B cell (primary cell): ENCODE data around the gene ZNF618.

Experiments used
- EZH2 ChIP-seq: IDR thresholded peaks from 2 replicates; pipeline ENCODE4 v1.6.1; 2012; ENCODE audit warnings: borderline replicate concordance, low read depth, mild to moderate bottlenecking, moderate library complexity, low read length; ENCODE audit not compliant: insufficient read depth, poor library complexity, severe bottlenecking
- TF ChIP-seq, protein P1 (sequence below): fragments of 200-600 bp; IDR thresholded peaks from one replicate; pipeline ENCODE4 v1.8.0; 2022; ENCODE audit warnings: antibody characterized with exemption, mild to moderate bottlenecking

DNA sequence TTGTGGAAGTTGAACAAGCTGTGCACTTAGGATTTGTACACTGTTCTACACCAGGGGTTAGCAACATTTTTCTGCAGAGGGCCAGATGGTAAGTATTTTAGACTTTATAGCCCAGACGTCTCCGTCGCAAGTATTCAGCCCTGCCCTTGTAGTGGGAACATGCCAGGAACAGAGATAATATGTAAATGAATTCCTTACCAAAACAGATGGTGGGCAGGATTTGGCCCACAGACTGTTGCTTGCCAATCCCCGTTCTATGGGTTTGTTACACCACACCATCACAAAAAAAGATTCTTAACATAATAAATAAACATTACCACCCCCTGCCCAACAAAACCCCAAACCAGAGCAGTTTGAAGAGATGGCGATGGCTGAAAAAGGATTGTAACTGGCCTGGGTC, 127.6 kb downstream of the ZNF618 start:
- TF ChIP-seq, protein P1, sequence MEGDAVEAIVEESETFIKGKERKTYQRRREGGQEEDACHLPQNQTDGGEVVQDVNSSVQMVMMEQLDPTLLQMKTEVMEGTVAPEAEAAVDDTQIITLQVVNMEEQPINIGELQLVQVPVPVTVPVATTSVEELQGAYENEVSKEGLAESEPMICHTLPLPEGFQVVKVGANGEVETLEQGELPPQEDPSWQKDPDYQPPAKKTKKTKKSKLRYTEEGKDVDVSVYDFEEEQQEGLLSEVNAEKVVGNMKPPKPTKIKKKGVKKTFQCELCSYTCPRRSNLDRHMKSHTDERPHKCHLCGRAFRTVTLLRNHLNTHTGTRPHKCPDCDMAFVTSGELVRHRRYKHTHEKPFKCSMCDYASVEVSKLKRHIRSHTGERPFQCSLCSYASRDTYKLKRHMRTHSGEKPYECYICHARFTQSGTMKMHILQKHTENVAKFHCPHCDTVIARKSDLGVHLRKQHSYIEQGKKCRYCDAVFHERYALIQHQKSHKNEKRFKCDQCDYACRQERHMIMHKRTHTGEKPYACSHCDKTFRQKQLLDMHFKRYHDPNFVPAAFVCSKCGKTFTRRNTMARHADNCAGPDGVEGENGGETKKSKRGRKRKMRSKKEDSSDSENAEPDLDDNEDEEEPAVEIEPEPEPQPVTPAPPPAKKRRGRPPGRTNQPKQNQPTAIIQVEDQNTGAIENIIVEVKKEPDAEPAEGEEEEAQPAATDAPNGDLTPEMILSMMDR = no peak
- no peak for TF ChIP-seq EZH2
